ENCODE results near the gene ASPG.

Gene ASPG

DNA sequence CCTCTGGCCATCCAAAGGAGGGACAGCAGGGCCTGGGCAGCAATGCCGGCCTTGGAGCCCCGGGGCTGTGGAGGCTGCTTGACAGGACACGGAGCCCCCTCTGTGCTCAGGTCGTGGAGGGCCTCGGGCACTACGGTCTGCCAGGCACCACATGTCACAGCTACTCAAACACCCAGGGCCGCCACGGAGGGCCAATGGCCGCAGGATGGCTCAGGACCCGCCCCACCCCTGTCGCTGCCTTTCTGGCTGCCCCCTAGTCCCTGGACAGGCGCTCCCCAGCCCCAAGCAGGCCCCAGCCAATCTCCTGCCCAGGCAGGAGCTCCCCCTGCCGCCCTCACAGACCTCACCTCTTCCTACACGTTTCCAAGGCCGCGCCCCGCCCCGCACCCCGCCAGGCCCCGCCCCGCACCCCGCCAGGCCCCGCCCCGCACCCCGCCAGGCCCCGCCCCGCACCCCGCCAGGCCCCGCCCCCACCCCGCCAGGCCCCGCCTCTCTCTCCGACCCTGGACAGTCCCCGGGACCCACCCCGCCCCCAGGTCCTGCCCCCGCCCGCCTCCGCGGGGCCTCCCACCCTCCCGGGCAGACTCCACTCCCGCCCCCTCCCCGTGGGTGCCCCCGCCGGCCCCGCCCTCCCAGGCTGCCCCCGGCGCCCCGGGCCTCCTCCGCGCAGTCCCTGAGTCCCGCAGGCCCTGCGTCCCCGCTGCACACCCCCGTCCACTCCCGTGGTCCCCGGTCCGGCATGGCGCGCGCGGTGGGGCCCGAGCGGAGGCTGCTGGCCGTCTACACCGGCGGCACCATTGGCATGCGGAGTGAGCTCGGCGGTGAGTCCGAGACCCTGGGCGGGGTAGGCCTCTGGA lies at the start of gene ASPG:
Gene ASPG, plus strand, starts transcription at position 669 of the 857 bp plus-strand sequence. Its CDS starts 71 bp downstream, at position 740.
- H3K4me3 ChIP-seq (ENCODE audit: low read depth, low read length): no peak within 1 kb of the TSS
- TF ChIP-seq, protein P1, sequence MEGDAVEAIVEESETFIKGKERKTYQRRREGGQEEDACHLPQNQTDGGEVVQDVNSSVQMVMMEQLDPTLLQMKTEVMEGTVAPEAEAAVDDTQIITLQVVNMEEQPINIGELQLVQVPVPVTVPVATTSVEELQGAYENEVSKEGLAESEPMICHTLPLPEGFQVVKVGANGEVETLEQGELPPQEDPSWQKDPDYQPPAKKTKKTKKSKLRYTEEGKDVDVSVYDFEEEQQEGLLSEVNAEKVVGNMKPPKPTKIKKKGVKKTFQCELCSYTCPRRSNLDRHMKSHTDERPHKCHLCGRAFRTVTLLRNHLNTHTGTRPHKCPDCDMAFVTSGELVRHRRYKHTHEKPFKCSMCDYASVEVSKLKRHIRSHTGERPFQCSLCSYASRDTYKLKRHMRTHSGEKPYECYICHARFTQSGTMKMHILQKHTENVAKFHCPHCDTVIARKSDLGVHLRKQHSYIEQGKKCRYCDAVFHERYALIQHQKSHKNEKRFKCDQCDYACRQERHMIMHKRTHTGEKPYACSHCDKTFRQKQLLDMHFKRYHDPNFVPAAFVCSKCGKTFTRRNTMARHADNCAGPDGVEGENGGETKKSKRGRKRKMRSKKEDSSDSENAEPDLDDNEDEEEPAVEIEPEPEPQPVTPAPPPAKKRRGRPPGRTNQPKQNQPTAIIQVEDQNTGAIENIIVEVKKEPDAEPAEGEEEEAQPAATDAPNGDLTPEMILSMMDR (conservative IDR thresholded peaks at IDR 0.05; ENCODE audit: low read depth, low read length): no peak
- DNase-seq (ENCODE audit: low read depth): no peak

DNA sequence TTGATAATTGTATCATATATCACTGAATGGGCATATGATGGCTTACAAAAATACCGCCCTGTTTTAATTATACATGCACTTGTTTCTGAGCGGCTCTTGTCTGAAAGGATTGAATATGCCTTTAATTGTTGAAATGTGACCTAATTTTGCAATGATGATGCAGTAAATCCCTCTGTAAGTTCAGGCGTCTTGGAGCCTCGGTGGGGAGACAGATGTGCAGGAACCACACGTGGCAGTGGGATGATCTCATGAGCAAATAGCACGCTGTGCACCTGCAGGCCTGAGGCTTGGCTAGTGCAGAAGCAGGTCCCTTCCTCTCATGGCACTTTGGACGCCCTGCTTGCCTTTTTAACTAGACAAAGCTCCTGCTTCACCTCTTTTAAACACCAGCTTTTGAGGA lies 49.3 kb upstream of the ASPG start:
- H3K4me3 ChIP-seq (ENCODE audit: low read depth, low read length): no peak overlapping the region
- TF ChIP-seq, protein P1 (conservative IDR thresholded peaks at IDR 0.05; ENCODE audit: low read depth, low read length): no peak
- no peak for DNase-seq (ENCODE audit: low read depth)

DNA sequence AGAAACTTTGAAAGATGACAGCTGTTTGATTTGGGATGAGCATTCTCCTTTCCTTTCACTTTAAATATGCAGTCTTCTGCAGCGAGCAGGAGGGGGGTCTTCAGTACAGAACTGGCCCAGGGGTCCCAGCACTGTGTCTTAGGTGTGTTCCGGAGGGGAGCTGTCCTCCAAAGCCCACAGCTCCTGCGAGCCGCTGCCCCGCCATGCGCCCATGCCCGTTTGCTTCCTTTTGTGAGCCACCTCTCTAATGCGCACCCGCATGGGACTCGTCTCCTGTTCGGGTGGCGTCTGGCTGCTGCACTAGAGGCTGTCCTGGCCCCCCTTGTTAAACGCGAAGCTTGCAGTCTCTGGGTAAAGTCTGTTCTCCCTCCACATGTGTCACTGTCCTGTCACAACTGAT lies 48.4 kb upstream of the ASPG start:
- DNase-seq (ENCODE audit: low read depth): no peak
- TF ChIP-seq, protein P1 (conservative IDR thresholded peaks at IDR 0.05; ENCODE audit: low read depth, low read length): no peak
- no peak overlapping the region for H3K4me3 ChIP-seq (ENCODE audit: low read depth, low read length)

DNA sequence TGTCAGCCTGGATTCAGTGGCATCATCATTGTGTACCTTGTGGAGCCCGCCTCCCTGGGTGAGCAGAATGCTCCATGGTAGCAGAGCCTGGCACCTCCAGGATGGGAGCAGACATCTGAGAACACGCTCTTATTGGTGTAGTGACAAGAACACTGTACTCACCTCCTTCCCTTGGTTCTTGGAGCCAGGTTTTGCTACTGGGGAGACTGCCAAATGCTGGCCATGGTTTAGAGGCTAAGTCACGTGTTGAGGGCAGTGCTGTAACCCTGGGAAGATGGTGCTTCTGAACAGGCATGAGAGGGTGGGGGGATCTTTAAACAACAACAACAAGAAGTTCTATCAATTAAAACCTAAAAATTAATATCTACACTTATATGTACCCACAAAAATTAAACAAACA lies 47.6 kb upstream of the ASPG start:
- no peak for DNase-seq (ENCODE audit: low read depth)
- no peak overlapping the region for H3K4me3 ChIP-seq (ENCODE audit: low read depth, low read length)
- TF ChIP-seq, protein P1 (conservative IDR thresholded peaks at IDR 0.05; ENCODE audit: low read depth, low read length): no peak

DNA sequence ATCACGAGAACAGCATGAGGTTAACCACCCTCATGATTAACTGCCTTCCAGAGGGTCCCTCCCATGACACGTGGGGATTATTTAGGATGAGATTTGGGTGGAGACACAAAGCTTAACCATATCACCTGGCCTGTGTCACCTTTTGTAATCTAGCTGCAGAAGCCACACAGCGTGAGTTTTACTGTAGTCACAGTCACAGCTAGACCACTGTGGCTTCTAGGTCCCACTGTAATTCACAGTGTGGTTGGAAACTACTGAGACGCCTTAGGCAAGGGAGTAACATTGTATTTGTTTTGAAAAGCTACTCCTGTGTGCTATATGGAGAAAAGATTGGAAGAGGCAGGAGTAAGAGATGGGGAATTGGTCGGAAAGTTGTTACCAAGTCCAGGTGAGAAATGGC lies 46.3 kb upstream of the ASPG start:
- no peak overlapping the region for H3K4me3 ChIP-seq (ENCODE audit: low read depth, low read length)
- TF ChIP-seq, protein P1 (conservative IDR thresholded peaks at IDR 0.05; ENCODE audit: low read depth, low read length): no peak
- DNase-seq (ENCODE audit: low read depth): no peak

DNA sequence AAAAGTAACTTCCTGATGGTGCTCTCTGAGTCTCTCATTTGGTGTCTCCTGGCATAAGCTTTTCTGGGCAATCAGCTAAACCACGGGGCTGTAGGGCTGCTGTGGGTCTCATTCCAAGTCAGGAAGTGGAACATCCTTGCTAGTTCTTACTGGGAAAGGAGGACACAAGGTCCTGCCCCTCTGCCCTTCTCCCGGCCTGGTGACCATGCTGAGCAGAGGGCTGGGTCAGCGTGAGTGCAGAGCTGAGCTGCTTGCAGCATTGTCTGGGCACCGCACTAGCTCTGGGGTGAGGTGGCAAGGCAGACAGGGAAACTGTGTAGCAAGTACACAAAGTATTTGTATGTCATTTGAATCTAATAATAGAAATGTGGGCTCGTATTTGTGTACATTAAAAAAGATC lies 45.0 kb upstream of the ASPG start:
- TF ChIP-seq, protein P1 (conservative IDR thresholded peaks at IDR 0.05; ENCODE audit: low read depth, low read length): no peak
- no peak for DNase-seq (ENCODE audit: low read depth)
- no peak overlapping the region for H3K4me3 ChIP-seq (ENCODE audit: low read depth, low read length)

All from choroid plexus epithelial cell (primary cell).